ENCODE data around the gene ATP6V0A1. TPM values are rescaled to one million over a fixed set of nuclear protein-coding genes. Genes with fewer than 3 reads are reported as not detected.

The ATP6V0A1 gene
- total RNA-seq, 1 donor from 2014 or later: 11.4 TPM

Other genes with a start within 250 kb of the ATP6V0A1 start
- gene STAT5B, start 182.5 kb upstream of the ATP6V0A1 start, total RNA-seq: 147 and 149 TPM in 2 replicates
- gene STAT5A, start 170.4 kb upstream of the ATP6V0A1 start, total RNA-seq: 123 and 124 TPM in 2 replicates
- 105 and 109 TPM in 2 replicates for gene STAT3, start 70.4 kb upstream of the ATP6V0A1 start, total RNA-seq
- 3.5 TPM in 2 replicates for gene CAVIN1, start 35.6 kb upstream of the ATP6V0A1 start, total RNA-seq
- 18.3 and 18.5 TPM in 2 replicates for gene NAGLU, start 77.4 kb downstream of the ATP6V0A1 start, total RNA-seq
- 0.77 and 1.1 TPM in 2 replicates for gene HSD17B1, start 94.0 kb downstream of the ATP6V0A1 start, total RNA-seq
- 83.5 and 90.0 TPM in 2 replicates for gene COASY, start 103.3 kb downstream of the ATP6V0A1 start, total RNA-seq
- gene MLX, start 108.2 kb downstream of the ATP6V0A1 start, total RNA-seq: 69.6 and 71.3 TPM in 2 replicates
- 17.7 and 18.9 TPM in 2 replicates for gene PSMC3IP, start 118.9 kb downstream of the ATP6V0A1 start, total RNA-seq
- gene RETREG3, start 150.5 kb downstream of the ATP6V0A1 start, total RNA-seq: 50.7 and 52.7 TPM in 2 replicates
- gene TUBG1, start 150.8 kb downstream of the ATP6V0A1 start, total RNA-seq: 66.8 and 67.6 TPM in 2 replicates
- gene TUBG2, start 200.4 kb downstream of the ATP6V0A1 start, total RNA-seq: 5.5 and 6.0 TPM in 2 replicates
- 0.27 and 0.36 TPM in 2 replicates for gene PLEKHH3, start 218.1 kb downstream of the ATP6V0A1 start, total RNA-seq
- 0.30 and 0.34 TPM in 2 replicates for gene CCR10, start 223.0 kb downstream of the ATP6V0A1 start, total RNA-seq
- gene CNTNAP1, start 223.7 kb downstream of the ATP6V0A1 start, total RNA-seq: 0.61 and 0.66 TPM in 2 replicates